GM12874 (cell line): ENCODE results near the gene ZNRF3.

Experiments used
- TF ChIP-seq, protein P1 (sequence below): IDR thresholded peaks from 2 replicates; pipeline ENCODE4 v1.5.1; 2011; ENCODE audit warnings: low read depth, mild to moderate bottlenecking, control low read depth, low read length, moderate library complexity; ENCODE audit not compliant: insufficient read depth

The ZNRF3 gene

DNA sequence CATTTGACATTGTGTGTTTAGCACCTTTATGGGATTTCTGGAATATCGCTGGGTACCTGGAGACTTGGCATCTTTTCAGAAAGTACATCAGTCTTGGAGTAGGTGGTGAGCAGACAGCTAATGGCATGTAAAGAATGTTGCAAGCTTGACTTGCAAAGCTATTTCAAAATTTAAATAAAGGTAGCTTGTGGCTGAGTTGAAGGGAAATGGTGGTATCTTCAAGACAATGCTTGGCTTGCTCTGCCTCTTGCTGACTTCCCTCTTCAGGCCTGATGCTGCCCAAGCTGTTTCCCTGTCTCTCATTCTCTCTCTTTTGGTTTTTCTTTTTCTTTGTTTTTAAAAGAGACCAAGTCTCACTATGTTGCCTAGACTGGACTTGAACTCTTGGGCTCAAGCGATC lies 13.2 kb downstream of the ZNRF3 start:
- TF ChIP-seq, protein P1, sequence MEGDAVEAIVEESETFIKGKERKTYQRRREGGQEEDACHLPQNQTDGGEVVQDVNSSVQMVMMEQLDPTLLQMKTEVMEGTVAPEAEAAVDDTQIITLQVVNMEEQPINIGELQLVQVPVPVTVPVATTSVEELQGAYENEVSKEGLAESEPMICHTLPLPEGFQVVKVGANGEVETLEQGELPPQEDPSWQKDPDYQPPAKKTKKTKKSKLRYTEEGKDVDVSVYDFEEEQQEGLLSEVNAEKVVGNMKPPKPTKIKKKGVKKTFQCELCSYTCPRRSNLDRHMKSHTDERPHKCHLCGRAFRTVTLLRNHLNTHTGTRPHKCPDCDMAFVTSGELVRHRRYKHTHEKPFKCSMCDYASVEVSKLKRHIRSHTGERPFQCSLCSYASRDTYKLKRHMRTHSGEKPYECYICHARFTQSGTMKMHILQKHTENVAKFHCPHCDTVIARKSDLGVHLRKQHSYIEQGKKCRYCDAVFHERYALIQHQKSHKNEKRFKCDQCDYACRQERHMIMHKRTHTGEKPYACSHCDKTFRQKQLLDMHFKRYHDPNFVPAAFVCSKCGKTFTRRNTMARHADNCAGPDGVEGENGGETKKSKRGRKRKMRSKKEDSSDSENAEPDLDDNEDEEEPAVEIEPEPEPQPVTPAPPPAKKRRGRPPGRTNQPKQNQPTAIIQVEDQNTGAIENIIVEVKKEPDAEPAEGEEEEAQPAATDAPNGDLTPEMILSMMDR = no peak

DNA sequence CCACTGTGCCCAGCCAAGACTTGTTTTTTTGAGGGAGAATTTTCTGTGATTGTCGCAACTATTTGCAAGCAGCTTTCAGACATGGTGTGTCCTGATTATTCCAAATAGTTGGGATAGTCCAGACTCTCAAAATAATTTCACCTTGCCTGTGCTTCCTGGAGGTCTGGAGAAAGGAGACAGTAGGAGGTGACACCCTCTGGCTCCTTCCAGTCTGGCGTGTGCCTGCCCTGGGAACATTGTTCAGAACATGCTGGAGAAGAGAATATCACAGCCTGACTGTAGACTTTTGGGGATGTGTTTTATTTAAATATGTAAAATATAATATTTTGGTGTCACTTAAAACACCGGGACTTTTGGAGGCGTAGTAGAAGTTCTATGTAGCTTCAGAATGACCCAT lies 14.9 kb downstream of the ZNRF3 start:
- TF ChIP-seq, protein P1 = no peak

DNA sequence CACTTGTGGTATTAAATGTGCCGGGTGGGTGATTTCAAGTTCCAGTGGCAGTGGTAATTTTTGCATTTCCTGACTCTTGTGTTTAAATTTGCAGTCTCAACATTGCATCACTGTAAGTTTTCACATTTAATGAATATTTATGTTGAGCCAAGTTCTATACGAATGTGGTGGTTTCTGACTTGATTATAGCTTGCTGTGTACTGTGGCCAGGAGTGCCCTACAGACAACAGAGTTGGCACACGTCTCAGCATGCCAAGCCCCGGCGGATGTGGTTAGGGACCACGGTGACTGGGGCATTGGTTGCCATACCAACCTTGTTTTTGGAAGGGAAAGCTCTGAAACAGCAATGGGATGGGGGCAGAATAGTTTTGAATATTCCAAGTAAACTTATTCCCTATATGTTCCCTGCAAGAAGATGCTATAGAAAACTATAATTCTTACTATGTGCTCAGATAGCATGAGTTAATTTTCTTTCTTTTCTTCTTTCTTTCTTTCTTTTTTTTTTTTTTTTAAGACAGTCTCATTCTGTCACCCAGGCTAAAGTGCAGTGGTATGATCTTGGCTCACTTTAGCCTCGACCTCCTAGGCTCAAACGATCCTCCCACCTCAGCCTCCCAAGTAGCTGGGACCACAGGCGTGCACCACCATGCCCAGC lies 16.0 kb downstream of the ZNRF3 start:
- TF ChIP-seq, protein P1 = no peak

DNA sequence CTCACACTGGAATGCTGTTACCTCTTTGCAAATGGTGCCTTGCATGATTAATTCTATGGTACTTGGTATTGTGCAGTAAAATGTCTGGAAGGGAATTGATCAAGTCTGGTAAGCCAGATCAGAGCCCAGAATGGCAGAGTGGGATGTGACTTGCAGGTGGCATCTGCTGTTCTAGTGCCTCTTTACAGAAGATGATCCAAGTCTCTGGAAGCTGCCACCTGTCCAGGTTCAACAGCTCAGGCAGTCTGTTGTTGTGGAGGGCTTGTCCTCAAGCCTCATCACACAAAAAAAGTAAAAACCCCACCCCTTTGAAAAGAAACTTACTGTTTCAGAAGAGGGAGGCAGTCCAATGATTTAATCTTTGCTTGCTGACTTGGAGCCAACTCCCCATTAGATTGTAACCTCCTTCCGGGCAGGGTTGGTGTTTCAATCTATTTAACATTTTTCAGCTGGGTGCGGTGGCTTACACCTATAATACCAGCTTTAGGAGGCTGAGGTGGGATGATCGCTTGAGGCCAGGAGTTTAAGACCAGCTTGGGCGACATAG lies 17.1 kb downstream of the ZNRF3 start:
- TF ChIP-seq, protein P1 = no peak

DNA sequence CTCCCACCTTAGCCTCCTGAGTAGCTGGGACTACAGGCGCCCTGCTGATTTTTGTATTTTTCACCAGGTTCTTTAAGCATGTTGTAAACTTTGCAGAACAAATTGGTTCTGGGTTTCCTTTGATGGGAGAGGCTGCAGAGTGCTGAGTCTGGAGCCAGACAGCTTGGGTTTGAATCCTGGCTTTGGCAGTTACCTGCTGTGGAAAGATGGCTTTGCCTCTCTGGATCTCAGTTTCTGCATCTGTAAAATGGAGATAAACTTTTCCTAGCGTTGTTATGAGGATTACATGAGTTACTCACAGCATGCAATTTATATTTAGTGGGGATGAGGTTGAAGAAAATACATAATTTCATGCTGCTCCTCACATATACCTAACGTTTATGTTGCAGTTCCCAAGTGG lies 19.1 kb downstream of the ZNRF3 start:
- TF ChIP-seq, protein P1 = no peak

DNA sequence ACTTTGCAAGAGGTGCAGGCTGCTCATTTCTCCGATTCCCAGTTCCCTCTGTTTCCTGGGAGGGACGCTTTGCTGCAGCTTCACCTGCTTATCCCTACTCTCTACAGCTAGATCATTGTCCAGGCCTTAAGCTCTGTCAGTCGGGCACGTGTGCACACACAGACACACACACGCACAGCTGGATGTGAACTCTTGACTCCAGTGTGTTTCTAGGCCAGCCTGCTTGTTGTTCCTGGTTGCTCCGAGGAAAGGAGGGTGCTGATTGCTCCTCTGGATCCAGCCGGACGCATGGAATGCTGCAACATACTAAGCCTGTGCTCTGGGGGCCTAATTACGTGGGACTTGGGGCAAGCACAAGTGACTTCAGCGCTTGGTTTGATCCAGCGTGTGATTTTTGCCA lies 19.7 kb downstream of the ZNRF3 start:
- TF ChIP-seq, protein P1 = no peak

DNA sequence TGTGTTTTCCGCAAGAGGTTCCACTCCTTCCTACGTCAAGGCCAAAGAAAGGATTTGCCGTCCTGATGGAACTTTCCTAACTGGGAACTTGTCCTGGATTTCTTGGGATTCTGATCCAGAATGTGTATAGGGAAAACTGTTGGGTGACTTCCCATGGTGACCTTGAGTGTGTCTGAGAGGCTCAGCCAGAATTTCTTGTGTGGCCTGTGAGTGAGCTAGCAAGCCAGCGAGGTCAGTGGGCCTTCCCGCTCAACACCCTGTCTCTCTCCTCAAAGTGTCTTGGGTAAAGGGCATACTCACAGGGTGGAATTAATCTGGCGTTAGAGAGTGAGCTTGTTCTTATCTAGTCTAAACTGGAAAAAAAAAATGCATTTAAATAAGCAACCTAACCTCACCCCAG lies 20.4 kb downstream of the ZNRF3 start:
- TF ChIP-seq, protein P1 = no peak
